ENCODE data around the gene BPIFB2. TPM values are rescaled to one million over a fixed set of nuclear protein-coding genes. Genes with fewer than 3 reads are reported as not detected.

Gene BPIFB2, protein sequence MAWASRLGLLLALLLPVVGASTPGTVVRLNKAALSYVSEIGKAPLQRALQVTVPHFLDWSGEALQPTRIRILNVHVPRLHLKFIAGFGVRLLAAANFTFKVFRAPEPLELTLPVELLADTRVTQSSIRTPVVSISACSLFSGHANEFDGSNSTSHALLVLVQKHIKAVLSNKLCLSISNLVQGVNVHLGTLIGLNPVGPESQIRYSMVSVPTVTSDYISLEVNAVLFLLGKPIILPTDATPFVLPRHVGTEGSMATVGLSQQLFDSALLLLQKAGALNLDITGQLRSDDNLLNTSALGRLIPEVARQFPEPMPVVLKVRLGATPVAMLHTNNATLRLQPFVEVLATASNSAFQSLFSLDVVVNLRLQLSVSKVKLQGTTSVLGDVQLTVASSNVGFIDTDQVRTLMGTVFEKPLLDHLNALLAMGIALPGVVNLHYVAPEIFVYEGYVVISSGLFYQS
- not detected for total RNA-seq

DNA sequence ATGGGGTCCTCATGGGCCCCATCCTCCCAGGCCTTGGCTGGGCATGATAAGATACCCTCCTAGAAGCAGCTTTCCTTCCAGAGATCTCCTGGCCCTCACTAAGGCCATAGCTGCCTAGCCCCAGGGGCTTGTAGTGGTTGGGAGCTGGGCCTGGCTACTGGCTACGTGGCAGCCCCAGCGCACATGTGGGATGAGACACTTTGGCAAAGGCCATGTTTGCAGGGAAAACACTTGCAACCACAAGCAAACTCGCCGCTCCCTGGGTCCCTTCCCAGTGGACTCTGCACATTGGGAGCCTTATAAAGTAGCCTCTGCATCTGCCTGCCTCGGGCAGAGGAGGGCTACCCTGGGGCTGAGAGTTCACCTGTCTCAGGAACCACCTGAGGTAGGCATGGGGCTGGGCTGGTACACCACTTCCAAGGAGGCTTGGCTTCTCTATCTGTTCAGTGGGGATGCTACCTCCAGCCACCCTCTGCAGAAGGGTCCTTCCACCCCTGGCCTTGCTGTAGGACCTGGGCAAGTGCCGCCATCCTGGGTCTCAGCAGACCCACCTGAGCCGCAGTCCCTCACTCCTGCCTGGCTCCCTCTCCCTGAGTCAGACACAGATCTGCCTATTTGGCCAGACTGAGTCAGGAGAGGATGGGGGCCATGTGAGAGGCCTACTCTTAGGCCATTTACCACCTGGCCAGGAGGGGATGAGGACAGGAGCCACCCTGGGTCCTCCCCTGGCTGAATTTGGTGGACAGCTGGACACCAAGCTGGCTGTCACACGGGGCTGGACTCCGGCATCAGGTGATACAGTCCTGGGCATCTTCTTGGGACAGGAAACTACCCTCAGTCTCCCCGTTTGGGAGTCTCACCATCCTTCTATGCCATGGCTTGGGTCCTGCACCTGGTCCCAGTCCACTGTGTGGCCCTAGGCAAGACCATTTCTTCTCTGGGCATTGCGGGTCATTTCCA is at the start of gene BPIFB2:
BPIFB2 (plus strand) TSS at position 329 of the 960 bp plus-strand sequence. CDS start 871 bp downstream, outside the sequence.
- TF ChIP-seq POLR2A (IDR thresholded peaks at IDR 0.05): no peak
- no peak for TF ChIP-seq CTCF (IDR thresholded peaks at IDR 0.05)
- peak in 1 of 3 donors; percentile 27 for DNase-seq
- Histone ChIP-seq H3K9me3 (no peaks in the 10 kb centered on the region), H3K27me3 (no peaks in the 10 kb centered on the region), H3K4me3 (no peak within 1 kb of the TSS), H3K36me3 (no peaks in the 10 kb centered on the region), H3K27ac (no peak within 1 kb of the TSS), H3K4me1 (no peaks in the 10 kb centered on the region)

- DNase-seq: no peak
These were observed 48.9 kb upstream of the BPIFB2 start for GRCh38 chr20:32958574-32958973.

GRCh38 chr20:32959351-32960221 is 47.9 kb upstream of the BPIFB2 start:
- no peak for TF ChIP-seq CTCF (IDR thresholded peaks at IDR 0.05)
- no peak for TF ChIP-seq POLR2A (IDR thresholded peaks at IDR 0.05)
- no peaks in the 10 kb centered on the region for H3K36me3 ChIP-seq
- DNase-seq: no peak

More at GRCh38 chr20:32958574-32958973, 48.9 kb upstream of the BPIFB2 start:
- H3K27ac ChIP-seq: no peak overlapping the region
- H3K9me3 ChIP-seq: peaks cover 0 to 6% (median 1%) of the 10 kb centered on the region in 4 donors
- no peak overlapping the region for H3K4me3 ChIP-seq
- no peaks in the 10 kb centered on the region for H3K36me3 ChIP-seq
- H3K27me3 ChIP-seq: no peaks in the 10 kb centered on the region
- H3K4me1 ChIP-seq: no peaks in the 10 kb centered on the region
- no peak for TF ChIP-seq POLR2A (IDR thresholded peaks at IDR 0.05)
- TF ChIP-seq CTCF (IDR thresholded peaks at IDR 0.05): no peak

GRCh38 chr20:32960222-32960518 is 47.3 kb upstream of the BPIFB2 start:
- Histone ChIP-seq H3K27ac (no peak overlapping the region), H3K4me3 (no peak overlapping the region), H3K27me3 (no peaks in the 10 kb centered on the region), H3K4me1 (no peaks in the 10 kb centered on the region), H3K36me3 (no peaks in the 10 kb centered on the region), H3K9me3 (peaks cover 0 to 6% (median 1%) of the 10 kb centered on the region in 4 donors)
- TF ChIP-seq POLR2A (IDR thresholded peaks at IDR 0.05) (no peak), CTCF (IDR thresholded peaks at IDR 0.05) (no peak)
- no peak for DNase-seq

More at GRCh38 chr20:32959351-32960221, 47.9 kb upstream of the BPIFB2 start:
- H3K9me3 ChIP-seq: peaks cover 0 to 6% (median 1%) of the 10 kb centered on the region in 4 donors
- H3K27me3 ChIP-seq: no peaks in the 10 kb centered on the region
- no peaks in the 10 kb centered on the region for H3K4me1 ChIP-seq
- H3K27ac ChIP-seq: no peak overlapping the region
- H3K4me3 ChIP-seq: no peak overlapping the region
